Natural killer cell (primary cell): ENCODE results near the gene NUDT12. TPM values are rescaled to one million over a fixed set of nuclear protein-coding genes. Genes with fewer than 3 reads are reported as not detected.
A peak's percentile ranks its signal among the peaks of the same experiment; 100 is the strongest.

Experiments used
- ATAC-seq, 3 donors: fragments of 150-1000 bp in 2 of 3; fragments of 200-7000 bp in 1 of 3; cut with Tn5 transposase; 1 replicate in 1 of 3; 2 replicates in 2 of 3; pipeline ENCODE4 v1.10.0; 2021; ENCODE audit warnings: mild to moderate bottlenecking in 2 of 3, moderate library complexity in 2 of 3
- DNase-seq, 2 donors: peaks; one replicate each; pipeline versions ENCODE4 v3.0.0 to v3.0.0-alpha.2; 2013 to 2021; ENCODE audit warnings: mixed read lengths in 1 of 2
- H3K27ac ChIP-seq: one replicate; pipeline ENCODE4 v1.5.1; 2013; ENCODE audit warnings: mild to moderate bottlenecking, low read length
- H3K27me3 ChIP-seq: one replicate; pipeline ENCODE4 v1.6.1; 2013; ENCODE audit warnings: low read length; ENCODE audit not compliant: control insufficient read depth, insufficient read depth
- H3K36me3 ChIP-seq: one replicate; pipeline ENCODE4 v1.6.1; 2013; ENCODE audit warnings: low read length; ENCODE audit not compliant: control insufficient read depth, insufficient read depth
- H3K4me1 ChIP-seq: one replicate; pipeline ENCODE4 v1.6.1; 2013; ENCODE audit warnings: low read length; ENCODE audit not compliant: control insufficient read depth, insufficient read depth
- H3K4me3 ChIP-seq: one replicate; pipeline ENCODE4 v1.5.1; 2013; ENCODE audit warnings: low read length
- H3K9me3 ChIP-seq: one replicate; pipeline ENCODE4 v1.6.1; 2013; ENCODE audit warnings: low read length; ENCODE audit not compliant: control insufficient read depth, insufficient read depth
- H3K27ac Mint-ChIP-seq, 2 donors: one replicate each; pipeline ENCODE4 v1.8.0; 2022; ENCODE audit warnings: mild to moderate bottlenecking in 2 of 2, mixed read lengths in 2 of 2, moderate library complexity in 1 of 2
- H3K27me3 Mint-ChIP-seq, 2 donors: one replicate each; pipeline ENCODE4 v1.8.0; 2022; ENCODE audit warnings: low read depth in 2 of 2, mixed read lengths in 2 of 2
- H3K36me3 Mint-ChIP-seq: one replicate; pipeline ENCODE4 v1.8.0; 2022; ENCODE audit warnings: mixed read lengths
- H3K4me1 Mint-ChIP-seq, 2 donors: one replicate each; pipeline ENCODE4 v1.8.0; 2022; ENCODE audit warnings: mixed read lengths in 2 of 2
- H3K4me3 Mint-ChIP-seq: one replicate; pipeline ENCODE4 v1.8.0; 2022; ENCODE audit warnings: mild to moderate bottlenecking, moderate library complexity, mixed read lengths
- H3K9me3 Mint-ChIP-seq, 2 donors: one replicate each; pipeline ENCODE4 v1.8.0; 2022; ENCODE audit warnings: mixed read lengths in 2 of 2
- WGBS: methylation state at CpG from one replicate; pipeline ENCODE4 v1.1.7; 2013; ENCODE audit warnings: missing lambda C conversion rate; ENCODE audit not compliant: insufficient coverage; 5-methylcytosine and 5-hydroxymethylcytosine counted together
- intact Hi-C: fragments of 100-400 bp; cut with micrococcal nuclease; formaldehyde crosslinking; loops from one replicate; pipeline ENCODE4 v1.14.2; 2022
- total RNA-seq, 4 donors: library from RNA; stranded (reverse); fragments of 120-200 nt in 1 of 4; gene quantifications; one replicate each; pipeline versions ENCODE4 v1.2.3 to v1.2.4, GENCODE V29; 2013 to 2022
- TF ChIP-seq, protein P1 (sequence below): fragments of 200-600 bp; IDR thresholded peaks from one replicate; pipeline ENCODE4 v1.8.0; 2022; ENCODE audit warnings: antibody characterized with exemption

The NUDT12 gene
- 1 to 10 TPM in 1 of 3 donors, under 1 TPM in 1, not detected in 1; 0.61 to 1.2 TPM for total RNA-seq
- total RNA-seq (2013): 2.0 TPM

GRCh38 chr5:103562453-103563157 lies at the start of gene NUDT12:
Gene NUDT12 (minus strand): TSS chr5:103562789. CDS start chr5:103560248, 2,541 bp downstream.
- TF ChIP-seq, protein P1, sequence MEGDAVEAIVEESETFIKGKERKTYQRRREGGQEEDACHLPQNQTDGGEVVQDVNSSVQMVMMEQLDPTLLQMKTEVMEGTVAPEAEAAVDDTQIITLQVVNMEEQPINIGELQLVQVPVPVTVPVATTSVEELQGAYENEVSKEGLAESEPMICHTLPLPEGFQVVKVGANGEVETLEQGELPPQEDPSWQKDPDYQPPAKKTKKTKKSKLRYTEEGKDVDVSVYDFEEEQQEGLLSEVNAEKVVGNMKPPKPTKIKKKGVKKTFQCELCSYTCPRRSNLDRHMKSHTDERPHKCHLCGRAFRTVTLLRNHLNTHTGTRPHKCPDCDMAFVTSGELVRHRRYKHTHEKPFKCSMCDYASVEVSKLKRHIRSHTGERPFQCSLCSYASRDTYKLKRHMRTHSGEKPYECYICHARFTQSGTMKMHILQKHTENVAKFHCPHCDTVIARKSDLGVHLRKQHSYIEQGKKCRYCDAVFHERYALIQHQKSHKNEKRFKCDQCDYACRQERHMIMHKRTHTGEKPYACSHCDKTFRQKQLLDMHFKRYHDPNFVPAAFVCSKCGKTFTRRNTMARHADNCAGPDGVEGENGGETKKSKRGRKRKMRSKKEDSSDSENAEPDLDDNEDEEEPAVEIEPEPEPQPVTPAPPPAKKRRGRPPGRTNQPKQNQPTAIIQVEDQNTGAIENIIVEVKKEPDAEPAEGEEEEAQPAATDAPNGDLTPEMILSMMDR: no peak
- WGBS: 6% methylated on average over 34 of the region's 37 CpGs
- intact Hi-C loops: no loop called here

GRCh38 chr5:103607346-103607745 lies 44.8 kb upstream of the NUDT12 start:
- H3K36me3 ChIP-seq: no peaks in the 10 kb centered on the region
- H3K36me3 Mint-ChIP-seq: no peaks in the 10 kb centered on the region
- no peaks in the 10 kb centered on the region for H3K27me3 Mint-ChIP-seq
- intact Hi-C loops: no loop called here
- no peak overlapping the region for H3K27ac ChIP-seq
- peaks cover 4 to 6% of the 10 kb centered on the region in 2 donors for H3K9me3 Mint-ChIP-seq
- no peaks in the 10 kb centered on the region for H3K27me3 ChIP-seq
- H3K4me1 Mint-ChIP-seq: no peaks in the 10 kb centered on the region
- H3K4me1 ChIP-seq: no peaks in the 10 kb centered on the region
- ATAC-seq: no peak
- no peak overlapping the region for H3K4me3 ChIP-seq
- H3K9me3 ChIP-seq: no peaks in the 10 kb centered on the region
- H3K4me3 Mint-ChIP-seq: no peak overlapping the region
- TF ChIP-seq, protein P1: no peak
- no peak for DNase-seq
- no peak overlapping the region for H3K27ac Mint-ChIP-seq

More at GRCh38 chr5:103562453-103563157, at the start of gene NUDT12:
- no peaks in the 10 kb centered on the region for H3K36me3 Mint-ChIP-seq
- no peaks in the 10 kb centered on the region for H3K27me3 Mint-ChIP-seq
- Histone ChIP-seq H3K4me1 (peaks cover 4% of the 10 kb centered on the region), H3K27me3 (no peaks in the 10 kb centered on the region), H3K27ac (peak within 1 kb of the TSS; percentile 15), H3K36me3 (no peaks in the 10 kb centered on the region), H3K4me3 (peak within 1 kb of the TSS; percentile 36), H3K9me3 (no peaks in the 10 kb centered on the region)
- peak within 1 kb of the TSS; percentile 89 for H3K4me3 Mint-ChIP-seq
- DNase-seq: peak; percentile 18 to 60
- peaks cover 12 to 14% of the 10 kb centered on the region in 2 donors for H3K4me1 Mint-ChIP-seq
- peaks cover 0 to 3% of the 10 kb centered on the region in 2 donors for H3K9me3 Mint-ChIP-seq
- H3K27ac Mint-ChIP-seq: peak within 1 kb of the TSS; percentile 32 to 84
- peak; percentile 64 to 87 (median 66) for ATAC-seq

GRCh38 chr5:103605277-103605676 lies 42.7 kb upstream of the NUDT12 start:
- Mint-ChIP-seq H3K4me3 (no peak overlapping the region), H3K27me3 (no peaks in the 10 kb centered on the region), H3K36me3 (no peaks in the 10 kb centered on the region), H3K27ac (no peak overlapping the region), H3K4me1 (no peaks in the 10 kb centered on the region), H3K9me3 (peaks cover 0 to 3% of the 10 kb centered on the region in 2 donors)
- no peak overlapping the region for H3K27ac ChIP-seq
- no peaks in the 10 kb centered on the region for H3K4me1 ChIP-seq
- intact Hi-C loops: no loop called here
- no peaks in the 10 kb centered on the region for H3K27me3 ChIP-seq
- no peaks in the 10 kb centered on the region for H3K36me3 ChIP-seq
- no peaks in the 10 kb centered on the region for H3K9me3 ChIP-seq
- no peak for DNase-seq
- H3K4me3 ChIP-seq: no peak overlapping the region
- WGBS: no CpG with 5 or more reads among the region's 2 CpGs
- ATAC-seq: no peak
- TF ChIP-seq, protein P1: no peak

- ATAC-seq: no peak
- Histone ChIP-seq H3K27ac (no peak overlapping the region), H3K4me3 (no peak overlapping the region), H3K9me3 (no peaks in the 10 kb centered on the region), H3K4me1 (no peaks in the 10 kb centered on the region), H3K36me3 (no peaks in the 10 kb centered on the region), H3K27me3 (no peaks in the 10 kb centered on the region)
- intact Hi-C loops: no loop called here
- DNase-seq: no peak
- no peaks in the 10 kb centered on the region for H3K36me3 Mint-ChIP-seq
- no peak overlapping the region for H3K4me3 Mint-ChIP-seq
- TF ChIP-seq, protein P1: no peak
- no peaks in the 10 kb centered on the region for H3K9me3 Mint-ChIP-seq
- H3K27me3 Mint-ChIP-seq: no peaks in the 10 kb centered on the region
- no peaks in the 10 kb centered on the region for H3K4me1 Mint-ChIP-seq
- no peak overlapping the region for H3K27ac Mint-ChIP-seq
Observed at GRCh38 chr5:103602438-103602837, 39.8 kb upstream of the NUDT12 start.
